Left ventricle myocardium inferior (tissue), 1 donor: ENCODE measurements around the gene GBP2. TPM values are rescaled to one million over a fixed set of nuclear protein-coding genes. Genes with fewer than 3 reads are reported as not detected.

Experiments used
- DNase-seq: peaks from one replicate; pipeline ENCODE4 v3.0.0-alpha.2; 2020
- H3K27ac ChIP-seq: fragments of 200-600 bp; replicated peaks from 2 replicates; pipeline ENCODE4 v1.8.0; 2021
- H3K27me3 ChIP-seq: fragments of 200-600 bp; 2 replicates; pipeline ENCODE4 v1.8.0; 2021; ENCODE audit warnings: low read depth
- H3K36me3 ChIP-seq: fragments of 200-600 bp; 2 replicates; pipeline ENCODE4 v1.8.0; 2021
- H3K4me1 ChIP-seq: fragments of 200-600 bp; 2 replicates; pipeline ENCODE4 v1.8.0; 2021
- H3K4me3 ChIP-seq: fragments of 200-600 bp; 2 replicates; pipeline ENCODE4 v1.8.0; 2021; ENCODE audit warnings: mild to moderate bottlenecking, moderate library complexity
- H3K9me3 ChIP-seq: fragments of 200-600 bp; replicated peaks from 2 replicates; pipeline ENCODE4 v1.8.0; 2021
- intact Hi-C: fragments of 100-400 bp; cut with micrococcal nuclease; formaldehyde crosslinking; loops from one replicate; pipeline ENCODE4 v1.11.0; 2022
- total RNA-seq: library from RNA; stranded (reverse); fragmentation: NEBNext Ultra II Directional; extraction: Animal tissue kit (Norgen Biotek cat#: 25700); gene quantifications from one replicate; pipeline ENCODE4 v1.2.1, GENCODE V29; 2021
- TF ChIP-seq, protein P1 (sequence below): fragments of 200-600 bp; IDR thresholded peaks from 2 replicates; pipeline ENCODE4 v1.8.0; 2021; ENCODE audit warnings: antibody characterized with exemption, mild to moderate bottlenecking, borderline replicate concordance
- donor health status: DM: no; HTN: yes; CAD: no; lungs with severe emphysema.

The GBP2 gene
- total RNA-seq, 1 donor from 2014 or later, result 8.8 TPM

DNA sequence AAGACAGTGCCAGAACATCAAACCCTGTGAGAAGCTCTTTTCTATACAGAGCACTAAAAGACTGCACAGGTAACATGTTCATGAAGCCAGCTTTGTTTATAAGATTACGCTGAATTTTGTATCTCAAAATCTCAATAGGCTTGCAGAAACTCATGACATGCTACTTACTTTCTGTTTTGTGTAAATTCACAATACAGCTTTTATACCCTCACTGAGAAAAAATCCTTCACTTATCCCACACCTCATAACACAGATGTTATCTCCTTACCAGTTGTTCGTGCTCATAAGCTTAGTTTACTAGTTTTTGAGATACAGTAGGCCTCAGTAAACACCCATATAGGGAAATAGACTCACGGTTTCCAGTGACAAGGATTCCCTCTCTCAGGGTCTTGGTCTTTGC lies 24.1 kb upstream of the GBP2 start:
- no peaks in the 10 kb centered on the region for H3K27me3 ChIP-seq
- intact Hi-C loops, result no loop called here
- H3K36me3 ChIP-seq, result no peaks in the 10 kb centered on the region
- DNase-seq, result no peak
- H3K4me3 ChIP-seq, result no peak overlapping the region
- H3K4me1 ChIP-seq, result no peaks in the 10 kb centered on the region
- TF ChIP-seq, protein P1, sequence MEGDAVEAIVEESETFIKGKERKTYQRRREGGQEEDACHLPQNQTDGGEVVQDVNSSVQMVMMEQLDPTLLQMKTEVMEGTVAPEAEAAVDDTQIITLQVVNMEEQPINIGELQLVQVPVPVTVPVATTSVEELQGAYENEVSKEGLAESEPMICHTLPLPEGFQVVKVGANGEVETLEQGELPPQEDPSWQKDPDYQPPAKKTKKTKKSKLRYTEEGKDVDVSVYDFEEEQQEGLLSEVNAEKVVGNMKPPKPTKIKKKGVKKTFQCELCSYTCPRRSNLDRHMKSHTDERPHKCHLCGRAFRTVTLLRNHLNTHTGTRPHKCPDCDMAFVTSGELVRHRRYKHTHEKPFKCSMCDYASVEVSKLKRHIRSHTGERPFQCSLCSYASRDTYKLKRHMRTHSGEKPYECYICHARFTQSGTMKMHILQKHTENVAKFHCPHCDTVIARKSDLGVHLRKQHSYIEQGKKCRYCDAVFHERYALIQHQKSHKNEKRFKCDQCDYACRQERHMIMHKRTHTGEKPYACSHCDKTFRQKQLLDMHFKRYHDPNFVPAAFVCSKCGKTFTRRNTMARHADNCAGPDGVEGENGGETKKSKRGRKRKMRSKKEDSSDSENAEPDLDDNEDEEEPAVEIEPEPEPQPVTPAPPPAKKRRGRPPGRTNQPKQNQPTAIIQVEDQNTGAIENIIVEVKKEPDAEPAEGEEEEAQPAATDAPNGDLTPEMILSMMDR, result no peak
- no peaks in the 10 kb centered on the region for H3K9me3 ChIP-seq
- no peak overlapping the region for H3K27ac ChIP-seq

- DNase-seq, result peak; percentile 25
- no peaks in the 10 kb centered on the region for H3K9me3 ChIP-seq
- no peaks in the 10 kb centered on the region for H3K4me1 ChIP-seq
- no peaks in the 10 kb centered on the region for H3K36me3 ChIP-seq
- intact Hi-C loops, result no loop called here
- no peaks in the 10 kb centered on the region for H3K27me3 ChIP-seq
- TF ChIP-seq, protein P1, result peak; percentile 40
- no peak overlapping the region for H3K27ac ChIP-seq
- H3K4me3 ChIP-seq, result no peak overlapping the region
These were observed 23.3 kb upstream of the GBP2 start for GRCh38 chr1:89149229-89149628.

DNA sequence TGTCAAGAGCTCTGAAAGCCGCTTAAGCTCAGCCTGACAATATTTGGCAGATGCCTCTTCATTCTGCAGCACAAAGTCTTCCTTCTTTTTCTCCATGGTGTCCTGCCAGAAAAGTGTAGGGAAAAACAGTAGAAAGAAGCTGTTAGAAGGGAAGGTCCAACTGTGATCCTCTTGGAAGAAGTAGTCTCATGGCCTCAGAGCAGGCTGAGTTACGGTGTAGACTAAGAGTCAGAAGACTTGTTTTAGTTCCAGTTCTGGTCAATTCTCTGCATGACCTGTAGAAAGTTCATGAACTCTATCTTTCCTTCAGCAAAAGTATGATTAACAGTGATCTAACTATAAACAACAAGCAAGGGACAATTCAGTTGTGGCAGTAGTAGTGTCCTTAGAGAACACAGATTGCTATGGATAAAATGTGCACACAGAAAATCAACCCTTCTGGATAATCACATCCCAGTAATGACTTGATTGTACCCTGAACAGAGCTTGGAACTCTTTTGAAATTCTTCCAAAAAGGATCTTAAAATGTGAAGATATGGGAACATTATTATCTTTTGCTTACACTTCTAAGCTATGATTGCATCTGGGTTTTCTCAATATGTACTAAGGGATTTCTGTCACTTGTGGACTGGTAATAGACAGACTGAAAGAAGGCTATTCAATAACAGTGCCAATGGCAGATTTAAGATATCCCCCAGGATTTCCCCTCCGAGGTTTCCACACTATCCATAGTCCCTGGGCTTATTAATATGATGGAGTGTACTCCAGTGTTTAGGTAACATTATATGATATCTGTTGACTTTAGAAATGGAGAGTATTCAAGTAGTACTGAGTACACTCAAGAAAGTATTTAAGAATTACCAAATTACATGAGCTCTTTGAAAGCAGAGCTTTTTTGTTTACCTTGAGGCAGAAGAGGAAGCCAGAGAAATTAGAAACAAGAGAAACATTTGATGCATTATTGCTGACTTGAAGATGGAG lies 22.1 kb upstream of the GBP2 start:
- H3K9me3 ChIP-seq, result no peaks in the 10 kb centered on the region
- no peak overlapping the region for H3K27ac ChIP-seq
- intact Hi-C loops, result no loop called here
- no peaks in the 10 kb centered on the region for H3K4me1 ChIP-seq
- no peak overlapping the region for H3K4me3 ChIP-seq
- no peaks in the 10 kb centered on the region for H3K36me3 ChIP-seq
- no peaks in the 10 kb centered on the region for H3K27me3 ChIP-seq
- TF ChIP-seq, protein P1, result no peak
- no peak for DNase-seq

DNA sequence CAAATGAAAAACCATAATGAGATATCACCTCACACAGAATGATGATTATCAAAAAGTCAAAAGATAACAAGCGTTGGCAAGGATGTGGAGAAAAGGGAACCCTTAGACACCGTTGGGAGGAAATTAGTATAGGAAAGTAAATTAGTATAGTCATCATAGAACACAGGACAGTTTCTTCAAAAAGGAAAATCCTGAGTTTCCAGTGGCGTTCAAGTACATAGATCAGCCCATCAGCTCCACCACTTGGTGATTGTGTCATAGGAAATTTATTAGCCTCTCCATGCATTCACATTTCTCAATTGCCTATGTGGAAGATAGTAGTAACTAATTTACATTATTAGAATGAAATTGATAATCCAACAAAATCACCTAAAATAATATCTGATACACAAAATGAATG lies 20.8 kb upstream of the GBP2 start:
- Histone ChIP-seq H3K36me3 (no peaks in the 10 kb centered on the region), H3K4me3 (no peak overlapping the region), H3K27me3 (no peaks in the 10 kb centered on the region), H3K9me3 (no peaks in the 10 kb centered on the region), H3K27ac (no peak overlapping the region), H3K4me1 (no peaks in the 10 kb centered on the region)
- TF ChIP-seq, protein P1, result no peak
- intact Hi-C loops, result no loop called here
- no peak for DNase-seq

GRCh38 chr1:89143484-89143883 lies 17.6 kb upstream of the GBP2 start:
- TF ChIP-seq, protein P1, result no peak
- Histone ChIP-seq H3K27ac (no peak overlapping the region), H3K36me3 (no peaks in the 10 kb centered on the region), H3K9me3 (peaks cover 3% of the 10 kb centered on the region), H3K27me3 (no peaks in the 10 kb centered on the region), H3K4me3 (no peak overlapping the region), H3K4me1 (no peaks in the 10 kb centered on the region)
- intact Hi-C loops, result no loop called here
- no peak for DNase-seq
